HG03196 (cell line): ENCODE results near the gene WDR12.
"Not testable (repeated sequence)": the region's sequence is repeated elsewhere in the genome, so short reads cannot be mapped to it uniquely, and the experiment has no call there.

ENCODE experiments used
- ATAC-seq: cut with Tn5 transposase; IDR thresholded peaks from one replicate; pipeline ENCODE4 v1.9.1; 2021; ENCODE audit not compliant: unreplicated experiment

The WDR12 gene

DNA sequence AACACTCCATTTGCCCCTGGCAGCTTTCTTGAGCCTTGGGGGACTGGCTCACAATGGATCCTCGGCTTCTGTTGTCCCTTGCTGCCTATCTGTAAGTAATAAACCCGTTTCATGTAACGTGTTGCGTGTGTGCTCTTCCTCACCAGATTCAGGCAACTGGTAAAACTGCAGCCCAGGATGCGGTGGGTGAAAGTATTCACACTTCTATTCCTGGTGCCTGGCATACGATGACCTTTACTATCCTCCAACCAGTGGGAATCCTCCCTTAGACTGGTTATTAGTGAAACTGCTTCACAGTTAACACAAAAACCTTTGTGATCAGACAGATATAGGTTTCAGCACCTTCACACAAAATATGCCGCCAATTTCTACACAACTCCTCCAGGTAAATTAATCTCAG, 26.3 kb downstream of the WDR12 start:
- ATAC-seq = no peak

- no peak for ATAC-seq
Measured at GRCh38 chr2:202883987-202884675, 27.3 kb downstream of the WDR12 start.

DNA sequence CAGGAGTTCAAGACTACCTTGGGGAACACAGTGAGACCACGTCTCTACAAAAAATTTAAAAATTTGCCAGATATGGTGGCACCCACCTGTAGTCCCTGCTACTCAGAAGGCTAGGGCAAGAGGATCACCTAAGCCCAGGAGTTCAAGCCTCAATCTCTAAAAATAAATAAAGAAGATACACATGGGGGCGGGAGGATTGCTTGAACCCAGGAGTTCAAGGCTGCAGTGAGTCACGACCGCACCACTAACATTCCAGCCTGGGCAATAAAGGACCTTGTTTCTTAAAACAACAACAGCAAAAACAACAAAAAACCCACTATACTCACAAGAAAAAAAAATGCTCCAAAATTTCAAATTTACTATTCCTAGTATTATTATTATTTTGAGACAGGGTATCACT, 29.9 kb downstream of the WDR12 start:
- ATAC-seq = no peak

DNA sequence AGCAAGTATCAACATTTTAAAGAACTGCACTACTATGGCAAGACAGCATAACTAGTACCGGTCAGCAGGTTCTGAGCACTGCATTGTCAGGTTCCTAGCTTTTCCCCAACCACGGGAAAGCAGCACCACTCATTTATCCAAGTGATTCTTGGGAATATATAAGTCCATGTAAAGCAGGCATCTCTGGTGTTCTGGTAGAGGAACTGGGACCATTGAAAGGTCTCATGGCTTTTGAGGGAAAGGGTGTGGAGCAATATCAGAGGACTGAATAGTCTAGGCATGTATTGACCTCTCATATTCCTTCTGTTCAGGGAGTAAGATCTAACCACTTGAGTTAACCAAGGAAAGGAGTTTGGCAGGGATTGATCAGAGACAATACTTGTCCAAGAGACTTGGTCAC, 33.8 kb downstream of the WDR12 start:
- no peak for ATAC-seq

DNA sequence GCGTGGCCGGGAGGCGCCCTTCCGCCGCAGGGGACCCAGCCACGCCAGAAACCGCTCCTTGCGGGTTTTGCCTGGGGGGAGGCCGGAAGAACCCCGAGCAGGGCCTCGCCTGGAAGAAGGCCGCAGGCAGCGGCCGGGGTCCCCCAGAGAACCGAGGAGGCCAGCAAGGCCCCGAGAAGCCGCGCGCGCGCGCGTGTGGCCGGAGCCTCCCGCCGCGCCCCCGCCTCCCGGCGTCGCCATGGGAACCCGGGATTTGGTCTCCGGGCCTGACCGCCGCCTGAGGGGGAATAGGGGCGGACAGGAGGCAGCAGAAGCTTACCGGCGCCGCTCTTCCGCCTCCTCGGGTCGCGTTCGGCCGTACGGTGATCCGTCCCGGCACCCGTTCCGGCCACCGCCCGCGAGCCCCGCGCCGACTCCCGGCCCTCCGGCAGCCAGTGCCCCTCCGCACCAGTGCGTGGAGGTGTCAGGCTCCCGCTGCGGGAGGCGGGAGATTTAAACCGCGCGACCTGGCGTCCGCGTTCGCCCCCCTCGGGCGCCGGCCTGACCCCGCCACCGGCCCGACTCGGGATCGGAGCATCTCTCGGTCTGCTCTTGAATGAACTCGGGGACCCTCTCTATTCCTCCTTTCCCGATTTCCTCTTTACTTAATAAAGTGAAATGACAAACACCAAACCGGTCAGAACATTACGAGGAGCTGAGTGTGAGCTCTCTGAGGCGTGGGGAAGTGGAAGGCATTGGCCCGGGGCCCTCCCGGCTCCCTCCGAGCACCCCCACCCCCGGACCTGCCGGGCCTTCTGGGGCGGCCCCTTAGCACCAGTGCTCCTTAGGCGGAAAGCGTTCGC, 40.0 kb downstream of the WDR12 start, which contains the start of gene ICA1L:
ICA1L (minus strand) TSS at position 467 of the 842 bp plus-strand sequence. CDS start 42,757 bp downstream, outside the sequence.
- ATAC-seq = peak; percentile 49

DNA sequence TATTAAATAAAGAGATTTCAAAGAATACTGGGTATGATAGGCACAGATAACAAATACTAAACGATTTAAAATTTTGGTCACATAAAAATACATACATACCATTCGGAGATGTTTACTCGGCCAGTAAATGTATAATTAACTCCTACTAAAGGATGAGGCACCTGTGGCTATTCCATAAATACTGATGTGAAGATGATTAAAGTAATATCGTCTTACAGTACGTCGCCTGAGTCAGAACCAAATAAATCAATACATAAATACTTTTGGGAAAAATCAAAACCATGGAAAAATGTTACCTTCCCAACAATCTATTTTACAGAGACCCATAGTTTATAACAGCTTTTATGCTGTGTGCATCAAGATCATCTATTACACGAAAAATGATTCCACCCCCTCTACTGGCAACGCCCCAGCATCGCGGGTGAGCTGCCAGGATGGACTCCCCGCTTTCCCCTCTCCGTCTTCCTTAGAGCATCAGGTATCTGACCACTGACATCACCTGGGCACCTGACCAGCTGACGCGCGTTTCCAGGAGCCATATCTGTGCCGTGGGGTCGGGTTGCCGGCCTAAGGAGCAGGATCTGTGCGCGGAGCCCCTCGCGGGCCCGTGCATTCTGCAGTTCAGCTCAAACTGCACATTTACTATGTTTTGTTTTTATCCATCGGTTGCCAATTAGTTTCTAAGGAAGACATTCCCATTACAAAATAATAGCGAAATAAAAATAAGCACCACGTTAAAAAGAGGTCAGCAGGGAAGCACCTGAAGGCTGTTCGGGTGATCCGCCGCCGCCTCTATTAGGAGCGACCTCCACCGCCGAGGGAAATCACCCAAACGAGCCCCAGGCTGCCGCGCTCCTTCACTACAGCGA, 40.8 kb downstream of the WDR12 start:
- ATAC-seq = peak; percentile 67

DNA sequence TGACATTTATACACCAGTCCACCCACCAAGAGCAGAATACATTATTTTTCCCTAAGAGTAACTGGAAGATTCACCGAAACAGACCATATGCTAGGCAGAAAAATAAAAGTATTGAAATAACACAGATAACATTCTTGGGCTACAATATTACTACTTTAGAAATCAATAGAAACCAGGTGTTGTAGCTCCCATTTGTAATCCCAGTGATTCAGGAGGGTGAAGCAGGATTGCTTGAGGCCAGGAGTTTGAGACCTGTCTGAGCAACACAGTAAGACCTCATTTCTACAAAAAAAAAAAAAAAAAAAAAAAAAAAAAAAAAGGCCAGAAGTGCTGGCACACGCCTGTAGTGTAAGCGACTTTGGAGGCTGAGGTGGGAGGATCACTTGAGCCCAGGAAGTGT, 49.5 kb downstream of the WDR12 start:
- no peak for ATAC-seq

DNA sequence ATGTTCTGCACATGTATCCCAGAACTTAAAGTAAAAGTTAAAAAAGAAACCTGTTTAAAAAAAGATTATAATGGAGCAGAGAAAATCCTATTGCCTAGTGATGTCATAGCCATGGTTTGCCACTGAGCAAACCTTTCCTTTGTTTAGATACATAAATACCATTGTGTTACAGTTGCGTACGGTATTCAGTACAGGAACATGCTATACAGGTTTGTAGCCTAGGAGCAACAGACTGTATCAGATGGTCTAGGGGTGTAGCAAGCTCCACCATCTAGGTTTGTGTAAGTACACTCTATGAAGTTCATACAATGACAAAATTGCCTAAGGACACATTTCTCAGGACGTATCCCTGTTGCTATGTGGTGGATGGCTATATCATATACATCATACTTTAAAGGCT, 52.9 kb downstream of the WDR12 start:
- ATAC-seq = no peak

GRCh38 chr2:202849343-202849742, 62.1 kb downstream of the WDR12 start:
- not testable (repeated sequence) for ATAC-seq

- ATAC-seq = no peak
Measured at GRCh38 chr2:202848813-202849212, 62.7 kb downstream of the WDR12 start.

GRCh38 chr2:202847693-202848524, 63.6 kb downstream of the WDR12 start:
- no peak for ATAC-seq

- no peak for ATAC-seq
Measured at GRCh38 chr2:202844656-202845055, 66.8 kb downstream of the WDR12 start.

DNA sequence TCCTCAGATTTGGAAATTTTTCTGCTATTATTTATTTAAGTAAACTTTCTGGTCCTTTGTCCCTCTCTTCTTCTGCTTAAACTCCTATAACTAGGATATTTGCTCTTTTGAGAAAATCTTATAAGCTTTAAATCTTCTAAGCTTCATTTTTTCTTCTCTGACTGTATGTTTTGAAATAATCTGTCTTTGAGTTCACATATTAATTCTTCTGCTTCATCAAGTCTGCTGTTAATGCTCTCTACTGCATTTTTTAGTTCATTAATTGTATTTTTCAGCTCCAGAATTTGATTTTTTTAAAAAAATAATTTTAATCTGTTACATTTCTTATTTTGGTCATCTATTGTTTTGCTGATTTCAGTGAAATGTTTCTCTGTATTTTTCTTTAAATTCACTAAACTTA, 68.8 kb downstream of the WDR12 start:
- ATAC-seq = no peak

GRCh38 chr2:202841090-202841867, 70.2 kb downstream of the WDR12 start:
- no peak for ATAC-seq

GRCh38 chr2:202831242-202832220, 79.9 kb downstream of the WDR12 start:
- ATAC-seq = no peak

GRCh38 chr2:202824901-202825300, 86.6 kb downstream of the WDR12 start:
- ATAC-seq = no peak
